GM19467 (cell line): ENCODE data around the gene GPC6.

ENCODE experiments used
- ATAC-seq: cut with Tn5 transposase; IDR thresholded peaks from one replicate; pipeline ENCODE4 v1.9.1; 2021; ENCODE audit warnings: mild to moderate bottlenecking, moderate library complexity; ENCODE audit not compliant: unreplicated experiment

GPC6 gene

DNA sequence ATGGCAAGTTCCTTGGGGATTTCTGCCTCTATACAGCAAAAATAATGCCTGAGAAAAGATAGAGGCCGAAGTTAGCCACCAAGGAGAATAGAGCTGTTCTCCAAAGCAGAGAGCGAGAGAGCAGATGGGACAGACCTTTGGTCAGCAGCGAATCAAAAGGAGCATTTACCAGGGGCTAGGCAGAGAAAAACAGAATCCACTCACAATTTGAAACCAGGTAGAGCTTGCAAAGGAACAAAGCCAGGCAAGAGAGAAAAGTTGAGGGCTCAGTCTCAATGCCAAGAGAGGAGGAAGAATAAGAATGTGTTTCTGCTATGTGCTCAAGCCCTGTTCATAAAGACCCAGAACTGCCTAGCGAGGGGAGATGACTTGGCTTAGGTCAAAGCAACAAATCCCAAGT is 1140.1 kb downstream of the GPC6 start:
- ATAC-seq, result no peak

DNA sequence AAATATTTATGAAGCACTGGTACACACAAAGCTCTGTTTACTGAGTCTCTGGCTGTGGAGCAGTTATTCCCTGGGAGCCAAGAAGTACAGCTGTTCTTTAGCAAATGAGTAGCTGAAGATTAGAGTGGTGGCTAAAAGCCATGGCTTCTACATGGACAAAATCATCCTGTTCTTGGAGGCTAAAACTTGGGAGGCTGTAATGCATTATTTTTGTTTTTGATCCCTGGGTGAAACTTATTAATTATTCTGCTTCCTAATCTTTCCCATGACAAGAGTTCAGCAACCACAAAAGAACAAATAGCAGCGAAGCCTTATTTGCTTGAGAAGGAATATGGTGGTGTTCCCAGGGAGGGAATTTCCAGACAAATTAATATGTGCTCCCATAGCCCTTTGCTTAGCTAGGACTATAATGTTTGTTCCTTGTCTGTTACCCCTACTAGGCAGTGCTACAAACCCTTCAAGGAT is 1143.4 kb downstream of the GPC6 start:
- no peak for ATAC-seq

DNA sequence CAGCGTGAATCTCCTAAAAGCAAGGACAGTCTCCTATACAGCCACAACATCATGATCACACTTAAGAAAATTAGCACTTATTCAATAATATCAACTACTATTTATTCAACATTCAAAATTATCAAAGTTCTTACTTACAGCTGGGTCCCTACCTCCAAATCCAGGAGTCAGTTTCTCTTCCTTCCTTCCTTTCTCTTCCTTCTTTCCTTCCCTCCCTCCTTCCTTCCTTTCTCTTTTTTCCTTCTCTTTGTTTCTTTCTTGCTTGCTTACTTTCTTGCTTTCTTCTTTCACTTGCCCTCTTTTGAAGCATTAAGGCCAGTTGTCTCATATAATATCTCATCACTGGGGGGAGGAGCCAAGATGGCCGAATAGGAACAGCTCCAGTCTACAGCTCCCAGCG is 1145.2 kb downstream of the GPC6 start:
- ATAC-seq, result no peak

DNA sequence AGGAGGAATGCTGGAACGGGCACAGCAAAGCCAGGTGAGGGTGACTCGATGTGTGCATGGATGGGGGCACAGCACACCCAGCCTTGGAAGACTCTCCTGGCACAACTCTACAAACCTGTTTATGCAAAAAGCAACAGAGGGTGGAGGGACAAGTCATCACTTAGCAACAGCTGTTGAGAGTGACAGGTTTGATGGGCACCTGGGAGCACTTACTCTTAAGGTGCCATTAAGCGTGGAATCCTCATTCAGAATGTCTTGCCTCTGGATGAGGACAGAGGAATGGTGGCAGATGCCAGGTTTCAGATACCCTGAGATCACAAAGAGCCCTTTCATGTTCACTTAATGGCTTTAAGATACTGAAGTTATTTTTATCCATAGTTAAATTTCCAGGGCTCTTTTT is 1155.9 kb downstream of the GPC6 start:
- ATAC-seq, result no peak

DNA sequence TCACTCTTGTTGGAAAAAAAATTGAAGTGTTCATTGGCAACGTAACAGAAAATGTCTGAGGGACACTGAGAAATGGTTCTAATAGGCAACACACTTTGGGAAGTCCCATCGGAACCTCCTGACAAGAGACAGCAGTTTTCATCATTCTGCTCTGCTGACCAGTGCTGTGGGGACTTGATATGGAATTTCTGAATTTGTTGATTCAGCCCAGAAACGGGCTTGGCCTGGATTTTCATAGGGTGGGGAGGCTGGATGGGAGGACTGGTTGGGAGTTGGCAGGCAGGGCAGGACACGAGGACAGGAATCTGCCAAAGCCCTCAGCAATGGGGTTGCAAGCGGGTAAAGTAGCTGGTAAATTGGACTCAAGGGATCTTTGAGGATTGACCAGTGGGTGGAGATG is 1156.4 kb downstream of the GPC6 start:
- ATAC-seq, result no peak

DNA sequence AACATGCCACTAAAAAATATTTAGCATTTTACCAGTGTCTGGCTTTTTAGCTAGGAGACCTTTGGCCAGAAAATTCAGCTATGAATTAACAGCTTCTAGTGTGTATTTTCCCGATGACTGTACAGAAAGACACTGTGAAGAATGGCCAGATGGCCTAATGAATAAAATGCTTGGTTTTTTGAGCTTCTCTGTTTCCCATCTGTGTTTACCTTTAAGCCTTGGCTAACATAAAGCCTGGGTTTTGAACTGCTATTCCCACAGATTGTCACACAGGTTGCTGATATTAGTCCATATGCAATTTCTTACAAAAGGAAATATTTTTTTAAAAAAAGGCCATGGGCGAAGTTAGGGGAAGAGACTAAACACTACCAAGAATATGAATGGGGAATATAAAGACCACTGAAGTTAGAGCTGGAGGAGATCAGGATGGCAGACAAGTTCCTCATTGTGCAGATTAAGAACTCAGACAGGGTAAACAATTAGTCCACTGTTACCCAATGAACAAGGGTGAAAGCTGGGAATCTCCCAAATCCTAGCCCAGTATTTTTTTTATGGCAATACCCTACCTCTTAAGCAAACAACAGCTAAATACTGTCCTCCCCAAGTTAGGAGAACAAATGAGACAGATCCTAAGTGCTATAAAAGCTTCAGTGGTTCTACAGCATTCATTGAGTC is 1157.8 kb downstream of the GPC6 start:
- no peak for ATAC-seq

DNA sequence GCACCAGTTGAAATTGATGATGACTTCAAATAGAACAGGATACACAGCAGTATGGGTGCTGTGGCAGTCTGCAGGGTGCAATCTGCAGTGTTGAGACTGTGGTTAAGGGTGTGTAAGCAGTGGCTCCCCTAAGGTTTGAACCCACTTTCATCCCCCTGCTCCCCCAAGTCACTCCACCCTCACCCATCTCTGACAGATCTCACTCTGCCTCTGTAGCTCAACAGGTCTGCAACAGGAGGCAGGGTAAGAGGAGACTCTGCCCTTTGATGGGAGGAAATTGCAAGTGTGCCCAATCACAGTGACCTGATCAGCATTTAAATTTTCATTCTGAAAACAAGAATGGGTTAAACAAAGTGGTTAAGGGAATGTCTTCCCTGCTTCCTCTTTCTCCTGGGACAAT is 1160.4 kb downstream of the GPC6 start:
- ATAC-seq, result no peak

DNA sequence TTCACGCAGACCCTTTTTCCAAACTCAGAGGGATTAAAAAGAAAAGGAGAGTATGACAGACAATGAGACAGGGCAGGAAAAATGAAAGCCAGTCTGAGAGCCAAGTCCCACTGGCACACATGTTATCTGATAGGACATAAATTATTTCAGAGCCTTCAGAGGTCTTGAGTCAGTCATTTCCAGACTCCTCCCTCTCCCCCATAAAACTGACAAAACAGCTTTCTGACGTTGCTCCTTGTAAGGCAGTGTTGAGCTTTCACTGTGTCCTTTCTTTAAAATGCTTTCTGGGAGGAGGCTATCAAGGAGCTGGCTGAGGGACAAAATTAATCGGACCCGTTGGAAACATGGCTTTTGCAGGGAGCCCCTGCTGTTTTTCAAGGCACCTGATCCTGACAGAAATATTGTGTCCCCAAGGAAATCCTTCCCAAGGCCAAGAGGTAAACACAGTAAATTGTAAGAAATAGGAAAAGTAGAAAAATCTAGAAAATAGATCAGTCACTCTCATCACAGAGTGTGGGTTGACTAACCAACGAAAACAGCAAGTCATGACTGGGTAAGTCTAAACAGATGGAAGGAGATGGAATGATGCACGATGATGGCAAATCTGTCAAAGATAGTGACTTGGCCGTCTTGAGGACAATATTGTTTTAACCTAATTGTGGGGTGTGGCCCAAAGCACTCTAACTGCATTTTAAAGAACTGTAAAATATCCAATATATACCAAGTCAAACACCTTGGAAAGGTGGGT is 1163.2 kb downstream of the GPC6 start:
- no peak for ATAC-seq

DNA sequence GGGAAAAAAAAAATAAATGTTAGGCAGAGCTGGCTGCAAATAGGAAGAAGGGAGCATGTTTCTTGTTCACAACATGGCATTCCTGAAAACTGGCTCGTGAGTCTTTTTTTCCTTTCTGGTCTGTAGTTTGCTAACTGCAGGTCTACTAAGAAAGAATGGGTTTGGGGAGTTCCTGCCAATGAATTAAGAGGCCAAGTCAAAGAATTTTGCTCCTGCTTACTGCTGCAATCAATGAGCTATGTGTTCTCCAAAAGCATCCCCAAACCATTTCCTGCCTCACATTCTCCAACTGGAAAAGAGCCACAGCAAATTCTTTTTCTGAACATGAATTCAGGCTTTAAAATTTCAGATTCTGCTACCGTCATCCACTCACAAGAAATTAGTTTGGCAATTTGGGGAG is 1164.3 kb downstream of the GPC6 start:
- no peak for ATAC-seq

DNA sequence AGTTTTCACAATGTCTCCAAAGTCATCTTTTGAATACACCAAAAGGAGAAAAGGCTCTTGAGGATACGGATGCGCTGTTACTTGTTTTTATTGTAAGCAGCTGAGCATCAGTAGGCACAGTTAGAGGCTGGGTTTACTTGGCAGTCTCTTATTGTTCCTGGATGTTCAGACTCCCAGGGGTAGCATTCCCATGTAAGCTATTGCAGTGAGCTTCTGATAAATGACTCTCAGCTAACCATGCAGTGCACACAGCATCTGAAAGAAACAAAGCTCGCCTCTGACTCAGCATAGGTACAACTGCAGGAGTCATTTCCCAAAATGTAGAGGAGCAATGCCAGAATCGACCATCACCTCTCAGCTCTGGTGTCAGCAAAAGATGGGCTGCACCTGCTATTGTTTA is 1168.1 kb downstream of the GPC6 start:
- no peak for ATAC-seq

DNA sequence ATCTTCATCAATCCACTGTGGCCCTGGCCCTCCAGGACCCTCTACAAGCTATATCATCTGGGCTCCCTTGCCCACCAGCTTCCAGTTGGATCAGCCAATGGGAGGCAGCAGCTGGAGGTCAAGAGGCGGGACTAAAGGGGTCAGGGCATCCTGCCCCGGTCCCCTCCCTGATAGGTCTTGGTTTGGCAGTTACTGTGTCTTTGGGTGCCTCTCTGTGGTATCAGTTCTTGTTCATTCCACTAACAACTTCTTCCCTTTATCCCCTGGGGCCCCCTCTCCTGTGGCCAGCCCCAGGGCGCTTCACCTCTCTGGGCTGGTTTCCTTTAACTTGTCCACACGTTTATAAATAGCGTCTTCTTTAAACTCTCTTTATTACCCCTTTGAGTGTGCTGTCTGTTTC is 1169.3 kb downstream of the GPC6 start:
- no peak for ATAC-seq

DNA sequence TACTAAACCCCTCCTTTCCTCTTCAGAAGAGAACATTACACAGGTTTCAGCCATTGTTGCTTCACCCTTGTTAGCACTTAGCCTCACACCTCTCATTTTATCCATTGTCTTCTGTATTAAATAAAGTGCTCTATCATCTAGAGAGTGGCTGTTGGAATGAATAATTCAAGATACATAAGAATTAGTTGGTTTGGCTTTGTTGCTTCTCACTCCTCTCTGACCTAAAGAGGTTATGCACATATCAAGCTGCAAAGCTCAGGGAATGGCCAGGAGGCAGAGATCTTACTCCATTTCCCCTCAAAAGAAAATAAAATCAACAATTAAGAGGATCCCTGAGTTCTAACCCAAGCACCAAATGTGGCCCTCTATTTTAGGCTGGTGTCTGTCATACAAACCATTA is 1173.2 kb downstream of the GPC6 start:
- ATAC-seq, result no peak

DNA sequence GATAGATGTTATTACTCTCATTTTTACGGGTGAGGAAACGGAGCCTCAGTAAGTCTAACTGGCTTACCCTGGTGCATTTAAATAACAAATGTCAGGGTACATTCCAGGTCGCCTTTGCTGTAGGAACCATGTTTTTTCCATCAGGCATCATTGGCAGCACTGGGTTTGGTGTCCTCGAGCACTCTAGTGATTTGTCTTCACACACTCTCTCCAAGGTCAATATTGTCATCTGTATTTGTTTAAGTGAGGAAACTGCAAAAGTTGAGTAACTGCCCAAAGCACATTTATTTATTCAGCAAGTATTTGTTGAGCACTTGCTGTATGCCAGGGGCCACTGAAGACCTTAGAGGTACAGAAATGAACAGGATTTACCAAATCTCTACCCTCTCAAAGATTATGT is 1174.3 kb downstream of the GPC6 start:
- no peak for ATAC-seq

DNA sequence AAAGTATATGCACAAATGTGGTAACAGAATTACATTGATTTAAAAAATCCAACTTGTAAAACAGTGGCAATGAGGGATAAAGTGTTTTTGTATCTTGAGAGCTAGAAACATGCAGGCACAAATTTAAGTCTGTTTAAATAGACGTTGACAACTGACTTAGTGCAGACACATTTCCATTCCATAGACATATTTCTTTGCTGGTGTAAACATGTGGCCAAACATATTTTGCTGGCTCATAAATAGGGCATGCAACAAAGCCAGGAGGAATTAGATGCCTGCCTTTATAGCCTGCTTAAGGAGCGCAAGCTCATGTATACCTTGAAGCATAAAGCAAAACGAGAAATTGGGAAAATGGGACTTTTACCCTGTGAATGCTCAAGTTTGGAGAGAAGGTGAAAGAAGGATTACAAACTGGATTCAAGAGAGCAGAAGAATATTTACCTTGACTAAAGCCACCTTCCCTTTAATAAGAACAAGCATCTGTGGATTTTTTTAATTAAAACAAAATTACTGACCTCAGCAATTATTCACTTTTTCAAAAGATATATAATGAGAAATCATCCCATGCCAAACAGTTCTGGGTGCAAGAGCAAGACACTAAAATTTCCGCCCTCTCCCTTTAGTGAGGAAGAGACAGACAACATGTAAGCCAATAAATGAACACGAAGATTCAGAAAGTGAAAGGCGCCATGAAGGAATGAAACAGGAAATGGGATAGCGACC is 1181.9 kb downstream of the GPC6 start:
- ATAC-seq, result no peak

DNA sequence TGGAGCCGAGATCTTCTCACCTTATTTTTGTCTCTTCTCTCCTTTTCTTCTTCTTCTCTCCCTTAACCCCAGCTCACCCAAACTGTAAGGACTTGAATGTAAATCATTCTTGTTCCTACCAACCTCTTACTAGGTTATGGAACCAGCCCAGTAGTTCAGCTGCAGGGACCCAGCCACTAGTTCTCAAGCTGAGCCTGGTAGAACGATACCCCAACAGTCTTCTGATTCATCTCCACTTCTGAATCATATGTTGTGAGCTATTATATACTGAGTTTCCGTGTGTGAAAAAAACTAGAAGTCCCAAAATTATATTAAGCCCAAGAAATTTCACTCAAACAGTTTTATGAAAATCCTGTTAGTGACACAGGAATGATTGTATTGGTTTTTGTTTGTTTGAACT is 1185.1 kb downstream of the GPC6 start:
- no peak for ATAC-seq

DNA sequence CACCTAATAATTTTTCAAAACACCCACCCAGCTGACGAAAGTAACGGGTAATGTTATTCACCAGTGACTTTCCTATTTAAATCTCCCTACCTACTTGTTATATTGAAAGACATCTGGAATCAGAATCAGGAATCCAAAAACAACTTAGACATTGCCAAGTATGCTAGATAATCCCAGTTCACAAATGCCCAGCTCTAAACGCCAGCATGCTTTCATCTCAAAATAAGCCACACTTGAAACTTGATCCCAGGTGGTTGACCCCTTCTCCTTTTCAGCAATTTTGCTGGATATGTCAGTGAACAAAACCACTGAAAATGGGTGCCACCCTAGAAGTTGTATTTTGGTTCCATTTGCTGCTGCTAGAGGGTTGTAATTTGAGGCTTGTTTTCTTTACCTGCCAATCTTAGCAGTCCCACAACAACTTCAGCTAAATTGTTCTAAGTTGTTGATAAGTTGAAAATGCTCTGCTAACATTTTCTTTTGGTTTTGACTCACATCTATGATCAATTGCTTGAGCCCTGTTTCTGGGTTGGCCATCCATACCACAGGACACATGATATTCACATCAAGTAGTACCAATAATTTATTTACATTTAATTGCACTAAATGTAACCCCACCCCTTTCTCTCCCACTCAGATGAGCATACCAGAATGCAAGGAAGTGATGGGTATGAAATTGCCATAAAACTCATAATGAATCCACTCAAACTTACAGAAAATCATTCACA is 1186.4 kb downstream of the GPC6 start:
- ATAC-seq, result no peak

DNA sequence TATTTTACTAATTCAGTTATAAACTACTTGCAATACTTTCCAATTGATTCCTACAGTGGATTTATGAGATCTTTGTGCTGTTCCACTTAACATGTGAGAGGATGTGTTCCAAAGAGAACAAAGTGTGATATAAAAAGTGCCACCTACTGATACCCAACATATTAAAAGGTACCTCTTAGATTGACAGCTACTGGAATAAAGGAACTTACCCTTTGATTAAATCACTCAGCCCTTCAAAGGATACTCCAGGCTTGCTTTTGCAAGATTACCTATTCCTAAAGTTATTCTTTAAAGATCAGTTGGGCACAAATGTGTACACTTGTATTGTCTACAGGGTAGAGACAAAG is 1187.0 kb downstream of the GPC6 start:
- ATAC-seq, result no peak

DNA sequence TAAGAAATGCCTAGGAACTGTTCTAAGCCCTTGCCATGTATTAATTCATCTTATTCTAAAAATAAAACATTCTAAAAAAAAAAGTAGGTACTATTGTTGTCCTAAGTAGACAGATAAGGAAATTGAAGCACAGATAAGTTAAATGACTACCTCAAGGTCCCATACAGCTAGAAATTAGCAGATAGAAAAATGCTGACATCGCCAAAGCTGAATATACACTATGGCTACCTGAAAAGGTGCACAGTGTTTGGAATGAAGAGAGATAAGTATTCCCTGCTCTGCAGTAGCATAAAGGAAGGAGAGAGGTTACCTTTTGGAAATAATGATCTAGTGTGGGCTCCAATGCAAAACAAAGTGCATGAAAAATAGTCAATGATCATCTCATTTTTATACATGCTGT is 1187.5 kb downstream of the GPC6 start:
- no peak for ATAC-seq

DNA sequence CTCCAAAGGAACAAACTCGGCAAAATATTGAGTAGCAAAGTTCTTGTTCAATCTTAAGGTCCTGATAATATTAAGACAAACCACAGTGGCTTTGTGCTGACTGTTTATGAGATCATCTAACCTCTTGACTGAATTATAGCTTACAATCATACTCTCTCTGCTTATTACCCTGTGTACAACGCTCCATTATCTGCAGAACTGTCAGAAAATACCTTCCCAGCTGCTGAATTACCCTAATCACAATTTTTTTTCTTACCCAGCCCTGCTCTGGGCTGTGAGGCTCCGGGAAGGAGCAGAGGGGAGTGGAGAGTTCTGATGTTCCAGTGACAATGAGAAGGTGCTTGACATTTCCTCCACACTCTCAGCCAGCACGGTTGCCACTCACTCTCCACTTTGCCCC is 1188.1 kb downstream of the GPC6 start:
- ATAC-seq, result no peak

DNA sequence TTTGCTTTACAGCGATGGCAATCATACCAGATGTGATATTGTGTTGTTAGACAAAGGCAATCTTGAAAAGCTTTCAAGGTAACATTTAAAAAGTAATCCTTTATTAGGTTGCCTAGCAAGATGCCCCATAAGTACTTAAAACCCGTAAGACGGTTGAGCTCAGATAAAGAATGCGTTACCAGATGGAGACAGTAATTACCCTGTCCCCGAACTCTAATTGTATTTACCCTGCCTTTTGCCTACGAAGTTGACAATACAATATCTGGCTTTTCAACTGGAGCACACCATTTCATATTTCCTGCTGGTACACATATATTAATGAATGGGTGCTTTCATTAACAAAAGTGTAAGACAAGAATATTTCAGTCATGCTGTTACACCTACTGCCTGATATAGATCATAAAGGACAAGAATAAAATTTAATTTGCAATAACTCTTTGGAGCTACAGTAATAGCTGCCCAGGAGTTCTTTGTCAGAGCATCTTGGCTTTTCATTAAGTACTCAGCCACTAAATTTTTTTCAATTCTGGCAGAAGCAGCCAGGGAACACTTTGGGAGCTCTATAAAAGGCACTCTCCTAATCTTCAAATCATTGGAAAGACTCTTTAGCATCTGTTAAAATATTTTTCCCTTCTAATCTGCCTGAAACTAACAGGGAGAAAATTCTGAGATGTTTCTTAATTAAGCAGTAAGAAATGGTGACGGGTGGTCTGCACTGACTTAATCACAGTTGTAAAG is 1189.1 kb downstream of the GPC6 start:
- no peak for ATAC-seq
